Loucy (cell line): ENCODE measurements around the gene PNMA3.
"Not testable (repeated sequence)": the region's sequence is repeated elsewhere in the genome, so short reads cannot be mapped to it uniquely, and the experiment has no call there.

Source experiments
- EZH2phosphoT487 ChIP-seq: fragments of 200-600 bp; IDR thresholded peaks from 2 replicates; pipeline ENCODE4 v1.6.1; 2018; ENCODE audit warnings: antibody characterized with exemption, mild to moderate bottlenecking, moderate library complexity, borderline replicate concordance
- TF ChIP-seq, protein P1 (sequence below): fragments of 200-600 bp; sonication (generic); conservative IDR thresholded peaks from 2 replicates; pipeline ENCODE4 v1.5.1; 2014; ENCODE audit warnings: mild to moderate bottlenecking, antibody characterized with exemption, low read length

DNA sequence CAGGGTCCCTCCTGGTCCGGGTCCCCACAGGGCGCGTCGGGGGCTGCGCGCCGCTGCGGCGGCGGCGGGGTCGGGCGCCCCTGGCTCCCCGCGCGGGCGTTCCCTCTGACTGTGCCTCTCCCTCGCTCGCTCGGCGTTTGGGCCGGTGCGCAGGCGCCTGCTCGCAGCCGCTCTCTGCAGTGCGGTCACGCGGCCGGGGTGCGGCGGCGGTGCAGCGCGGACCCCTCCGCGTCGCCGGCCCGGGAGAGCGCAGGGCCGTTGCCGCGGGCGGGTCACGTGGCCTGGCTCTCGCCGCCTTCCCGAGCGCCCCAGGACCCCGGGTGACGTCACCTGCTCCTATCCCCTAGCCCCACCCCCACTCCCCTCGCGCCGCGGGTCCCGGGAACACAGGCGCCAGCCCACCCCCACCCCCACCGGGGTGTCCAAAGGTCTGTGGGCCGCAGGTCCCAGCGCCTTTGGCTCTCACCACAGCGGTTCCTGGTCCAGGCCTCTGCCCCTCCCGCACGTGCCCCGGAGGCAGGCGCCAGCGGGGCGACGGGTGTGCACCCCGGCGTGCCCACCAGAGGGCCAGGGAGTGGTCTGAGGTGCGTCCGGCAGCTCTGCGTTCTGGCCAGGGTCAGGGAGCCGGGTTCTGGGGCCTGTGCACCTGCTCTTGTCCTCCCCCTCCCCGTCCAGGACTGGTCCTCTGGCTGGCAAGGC, 21.3 kb downstream of the PNMA3 start:
- TF ChIP-seq, protein P1, sequence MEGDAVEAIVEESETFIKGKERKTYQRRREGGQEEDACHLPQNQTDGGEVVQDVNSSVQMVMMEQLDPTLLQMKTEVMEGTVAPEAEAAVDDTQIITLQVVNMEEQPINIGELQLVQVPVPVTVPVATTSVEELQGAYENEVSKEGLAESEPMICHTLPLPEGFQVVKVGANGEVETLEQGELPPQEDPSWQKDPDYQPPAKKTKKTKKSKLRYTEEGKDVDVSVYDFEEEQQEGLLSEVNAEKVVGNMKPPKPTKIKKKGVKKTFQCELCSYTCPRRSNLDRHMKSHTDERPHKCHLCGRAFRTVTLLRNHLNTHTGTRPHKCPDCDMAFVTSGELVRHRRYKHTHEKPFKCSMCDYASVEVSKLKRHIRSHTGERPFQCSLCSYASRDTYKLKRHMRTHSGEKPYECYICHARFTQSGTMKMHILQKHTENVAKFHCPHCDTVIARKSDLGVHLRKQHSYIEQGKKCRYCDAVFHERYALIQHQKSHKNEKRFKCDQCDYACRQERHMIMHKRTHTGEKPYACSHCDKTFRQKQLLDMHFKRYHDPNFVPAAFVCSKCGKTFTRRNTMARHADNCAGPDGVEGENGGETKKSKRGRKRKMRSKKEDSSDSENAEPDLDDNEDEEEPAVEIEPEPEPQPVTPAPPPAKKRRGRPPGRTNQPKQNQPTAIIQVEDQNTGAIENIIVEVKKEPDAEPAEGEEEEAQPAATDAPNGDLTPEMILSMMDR, result not testable (repeated sequence)
- TF ChIP-seq EZH2phosphoT487, result not testable (repeated sequence)
